ENCODE results near the gene TBC1D22A. TPM values are rescaled to one million over a fixed set of nuclear protein-coding genes. Genes with fewer than 3 reads are reported as not detected.

Gene TBC1D22A
- total RNA-seq, 2 donors from 2014 or later: 11.5 to 15.4 TPM

- no peak for DNase-seq (ENCODE audit: low spot score)
- H3K9me3 ChIP-seq: no peaks in the 10 kb centered on the region
Observed at GRCh38 chr22:47015589-47016178, 253.2 kb downstream of the TBC1D22A start.

GRCh38 chr22:47016631-47017030, 254.2 kb downstream of the TBC1D22A start:
- Histone ChIP-seq H3K27ac (no peak overlapping the region), H3K4me3 (no peak overlapping the region), H3K27me3 (no peaks in the 10 kb centered on the region), H3K36me3 (no peaks in the 10 kb centered on the region), H3K9me3 (no peaks in the 10 kb centered on the region), H3K4me1 (peaks cover 0 to 5% of the 10 kb centered on the region in 2 donors)
- no peak for TF ChIP-seq CTCF (IDR thresholded peaks at IDR 0.05)
- DNase-seq (ENCODE audit: low spot score): no peak

More at GRCh38 chr22:47015589-47016178, 253.2 kb downstream of the TBC1D22A start:
- peaks cover 0 to 5% of the 10 kb centered on the region in 2 donors for H3K4me1 ChIP-seq
- no peak overlapping the region for H3K4me3 ChIP-seq
- no peaks in the 10 kb centered on the region for H3K27me3 ChIP-seq
- no peak overlapping the region for H3K27ac ChIP-seq
- TF ChIP-seq CTCF (IDR thresholded peaks at IDR 0.05): no peak
- H3K36me3 ChIP-seq: no peaks in the 10 kb centered on the region

DNA sequence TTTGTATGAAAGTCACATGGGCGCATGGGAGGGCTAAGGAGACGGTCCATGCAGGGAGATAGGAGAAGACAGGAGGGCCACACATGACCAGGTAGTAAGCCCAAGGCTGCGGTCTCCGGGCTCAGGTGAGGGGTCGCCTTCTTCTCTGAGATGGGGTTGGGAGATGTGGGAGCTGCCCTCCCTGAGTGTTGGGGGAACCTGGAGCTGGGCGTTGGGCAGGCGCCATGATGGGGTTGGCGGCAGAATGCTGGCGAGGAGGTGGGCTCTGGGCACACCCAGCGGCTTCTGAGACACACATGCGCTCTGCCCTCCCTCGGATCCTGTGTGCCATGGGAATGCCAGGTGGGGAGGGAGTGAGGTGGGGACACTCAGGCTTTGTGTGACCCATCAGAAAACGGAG, 254.8 kb downstream of the TBC1D22A start:
- peaks cover 0 to 5% of the 10 kb centered on the region in 2 donors for H3K4me1 ChIP-seq
- H3K4me3 ChIP-seq: no peak overlapping the region
- DNase-seq (ENCODE audit: low spot score): no peak
- no peaks in the 10 kb centered on the region for H3K36me3 ChIP-seq
- H3K27ac ChIP-seq: no peak overlapping the region
- H3K27me3 ChIP-seq: no peaks in the 10 kb centered on the region
- H3K9me3 ChIP-seq: no peaks in the 10 kb centered on the region
- TF ChIP-seq CTCF (IDR thresholded peaks at IDR 0.05): no peak

- H3K27ac ChIP-seq: no peak overlapping the region
- no peaks in the 10 kb centered on the region for H3K27me3 ChIP-seq
- H3K4me3 ChIP-seq: no peak overlapping the region
- no peak for TF ChIP-seq CTCF (IDR thresholded peaks at IDR 0.05)
- H3K9me3 ChIP-seq: no peaks in the 10 kb centered on the region
- DNase-seq (ENCODE audit: low spot score): no peak
- peaks cover 0 to 5% of the 10 kb centered on the region in 2 donors for H3K4me1 ChIP-seq
- no peaks in the 10 kb centered on the region for H3K36me3 ChIP-seq
Observed at GRCh38 chr22:47018010-47018910, 255.8 kb downstream of the TBC1D22A start.

GRCh38 chr22:47019012-47019790, 256.8 kb downstream of the TBC1D22A start:
- no peak for DNase-seq (ENCODE audit: low spot score)
- TF ChIP-seq CTCF (IDR thresholded peaks at IDR 0.05): no peak
- H3K9me3 ChIP-seq: no peaks in the 10 kb centered on the region
- H3K27ac ChIP-seq: no peak overlapping the region
- H3K4me3 ChIP-seq: no peak overlapping the region
- H3K4me1 ChIP-seq: peaks cover 0 to 5% of the 10 kb centered on the region in 2 donors
- no peaks in the 10 kb centered on the region for H3K27me3 ChIP-seq
- no peaks in the 10 kb centered on the region for H3K36me3 ChIP-seq

All from right atrium auricular region (tissue), 2 donors.